ENCODE results near the gene CNOT10.

The CNOT10 gene

GRCh38 chr3:32817558-32818228 lies 132.7 kb downstream of the CNOT10 start, which contains the start of gene TRIM71:
Gene TRIM71 (plus strand): TSS chr3:32817997. CDS start chr3:32818081, 84 bp downstream.
- DNase-seq (ENCODE audit: low read depth), result no peak

- DNase-seq (ENCODE audit: low read depth), result no peak
Observed at GRCh38 chr3:32818229-32818969, 133.4 kb downstream of the CNOT10 start.

- no peak for DNase-seq (ENCODE audit: low read depth)
Observed at GRCh38 chr3:32818970-32819511, 134.1 kb downstream of the CNOT10 start.

GRCh38 chr3:32819551-32820348 lies 134.8 kb downstream of the CNOT10 start:
- no peak for DNase-seq (ENCODE audit: low read depth)

- DNase-seq (ENCODE audit: low read depth), result no peak
Observed at GRCh38 chr3:32820430-32820829, 135.4 kb downstream of the CNOT10 start.

- DNase-seq (ENCODE audit: low read depth), result no peak
Observed at GRCh38 chr3:32820971-32821685, 136.1 kb downstream of the CNOT10 start.

- no peak for DNase-seq (ENCODE audit: low read depth)
Observed at GRCh38 chr3:32821686-32822296, 136.8 kb downstream of the CNOT10 start.

GRCh38 chr3:32822609-32823498 lies 137.9 kb downstream of the CNOT10 start:
- no peak for DNase-seq (ENCODE audit: low read depth)

Data from iris pigment epithelial cell (primary cell).